NCI-H2029 (cell line): ENCODE data around the gene PRR15.

Experiments
- DNase-seq: peaks from one replicate; lab custom pipeline; 2025; lab: John Stamatoyannopoulos, UW

PRR15 gene

DNA sequence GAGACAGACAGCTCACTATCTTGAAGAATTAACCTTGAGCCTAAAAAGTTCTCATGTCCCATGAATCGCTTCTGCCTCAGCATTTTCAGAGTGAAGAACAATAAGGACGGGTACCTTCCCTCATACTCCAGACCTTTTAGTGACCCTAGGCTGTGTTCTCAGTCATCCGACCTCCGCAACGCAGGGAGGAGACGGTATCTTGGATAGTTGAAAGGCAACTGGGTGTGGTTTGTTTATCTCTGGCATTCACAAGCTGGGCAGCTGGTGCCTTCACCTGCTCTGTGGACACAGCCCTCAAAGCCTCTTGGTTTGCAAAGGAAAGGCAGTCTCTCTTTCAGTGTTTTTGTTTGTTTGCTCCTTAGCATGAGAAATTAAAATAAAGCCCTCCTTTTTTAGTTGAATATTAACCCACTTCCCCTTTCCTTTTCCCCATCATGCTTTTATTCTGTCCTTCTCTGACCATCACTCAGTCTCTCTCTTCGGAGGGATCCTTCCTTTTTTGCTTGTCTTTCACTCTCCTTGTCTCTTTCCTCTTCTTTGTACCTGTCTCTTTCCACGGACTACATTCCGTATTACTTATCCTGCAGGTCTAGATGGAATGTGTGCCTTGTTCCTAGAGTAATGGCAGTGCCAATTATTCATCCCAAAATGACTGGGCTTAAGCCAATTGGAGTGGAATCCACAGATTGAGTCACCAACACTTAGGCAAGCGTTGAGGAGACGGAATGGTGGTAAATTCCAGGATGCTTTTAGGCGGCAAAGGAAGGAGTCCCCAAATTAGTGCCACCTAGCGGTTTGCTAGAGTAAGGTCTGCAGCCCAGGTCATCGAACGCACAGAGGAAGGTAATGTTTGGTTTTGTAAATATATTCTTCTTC lies 45.8 kb downstream of the PRR15 start:
- DNase-seq, result peak; percentile 47

GRCh38 chr7:29610086-29610485 lies 46.5 kb downstream of the PRR15 start:
- no peak for DNase-seq

DNA sequence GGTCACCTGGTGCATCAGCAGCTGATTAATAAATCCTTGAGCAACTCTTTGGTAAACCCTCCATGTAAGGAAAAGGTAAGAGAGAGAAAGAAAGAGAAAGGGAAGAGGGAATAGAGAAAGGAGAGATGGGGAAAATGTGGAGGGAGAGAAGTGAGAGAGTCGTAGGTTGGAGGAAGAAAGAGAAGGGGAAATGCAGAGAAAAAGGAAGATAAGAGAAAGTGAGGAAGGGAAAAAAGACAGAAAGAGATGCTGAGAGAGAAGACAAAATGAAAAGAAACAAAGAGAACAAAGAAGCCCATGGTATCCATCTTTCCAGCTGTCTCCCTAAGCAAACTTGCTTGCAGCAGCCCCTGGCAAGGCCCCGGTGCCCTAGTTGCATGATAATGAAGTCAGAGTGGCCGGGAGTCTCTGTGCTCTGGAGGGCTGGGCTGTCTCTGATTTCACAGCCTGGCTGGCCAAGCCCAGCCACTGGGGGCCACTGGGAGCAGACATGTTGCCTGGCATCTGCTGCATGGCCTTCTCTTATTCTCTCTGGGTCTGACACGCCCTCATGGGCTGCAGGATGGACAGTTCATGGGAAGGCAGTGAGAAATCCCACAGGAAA lies 48.4 kb downstream of the PRR15 start:
- no peak for DNase-seq

DNA sequence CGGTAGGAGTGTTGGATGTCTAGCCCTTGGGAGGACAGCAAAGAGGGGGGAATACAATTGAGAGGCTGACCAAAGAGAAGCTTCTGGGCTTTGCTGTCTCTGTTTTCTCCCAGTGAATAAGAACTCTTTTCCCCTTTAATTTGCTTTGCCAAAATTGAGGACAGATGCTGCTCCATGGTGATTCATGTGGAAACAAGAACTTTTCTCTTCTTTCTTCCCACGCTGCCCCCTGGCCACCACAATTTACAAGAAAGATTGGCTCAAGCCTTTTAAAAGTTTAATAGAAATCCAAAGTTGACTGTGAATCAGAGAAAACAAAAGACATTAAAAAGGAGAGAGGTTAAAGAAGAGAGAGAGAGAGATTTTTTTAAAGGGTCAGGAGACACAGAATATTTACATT lies 49.0 kb downstream of the PRR15 start:
- DNase-seq, result no peak

DNA sequence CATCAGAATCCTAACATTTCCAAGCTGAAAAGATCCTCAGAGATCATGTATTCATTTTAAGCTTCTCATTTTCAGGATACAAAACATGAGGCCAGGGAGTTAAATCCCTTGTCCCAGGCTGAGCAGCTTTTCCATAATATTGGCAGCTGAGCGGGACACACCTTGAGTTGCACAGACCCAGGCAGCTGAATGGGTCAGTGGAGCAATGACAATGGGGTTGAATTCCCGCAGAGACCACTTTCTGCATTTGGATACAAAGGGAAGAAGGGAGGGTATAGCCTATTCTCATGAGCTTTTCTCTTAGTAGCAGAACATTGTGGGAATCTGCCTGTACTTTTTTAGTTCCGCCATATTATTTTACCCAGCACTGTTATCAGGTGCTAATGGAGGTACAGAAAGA lies 49.5 kb downstream of the PRR15 start:
- DNase-seq, result no peak

- no peak for DNase-seq
These were observed 50.6 kb downstream of the PRR15 start for GRCh38 chr7:29614229-29614628.
